ENCODE data around the gene PGF.

Gene PGF

GRCh38 chr14:75002392-75003249 lies 47.2 kb upstream of the PGF start, which contains the start of gene EIF2B2:
Gene EIF2B2, plus strand, starts transcription at chr14:75002921. Its CDS starts 70 bp downstream, at chr14:75002991.
- ChIA-PET POLR2A (interaction anchor here (0.5 to 1.7 kb wide), 5 partner anchors 16 to 101 kb away, joined by 3 to 6 read pairs (median 5); partner anchors contain the start of genes PGF and RPS6KL1), CTCF (interaction anchor here (1.0 to 2.7 kb wide), 3 partner anchors 56 to 63 kb away, joined by 3 to 10 read pairs (median 3); no protein-coding TSS in a partner anchor)
- H3K36me3 ChIP-seq (ENCODE audit: control insufficient read depth in 2 of 2, insufficient read depth in 1 of 2, low read length in 2 of 2), result peaks cover 28 to 38% of the 10 kb centered on the region in 2 experiments
- peak; percentile 54 for TF ChIP-seq GLIS2 (tag by site-specific recombination; IDR thresholded peaks at IDR 0.05)
- peak; percentile 93 for TF ChIP-seq ZBTB11 (tag by site-specific recombination; conservative IDR thresholded peaks at IDR 0.05; ENCODE audit: low read depth)
- TF ChIP-seq ZNF19 (tag by site-specific recombination; IDR thresholded peaks at IDR 0.05; ENCODE audit: low read depth), result no peak
- peak; percentile 14 for TF ChIP-seq ZSCAN30 (tag by site-specific recombination; IDR thresholded peaks at IDR 0.05)
- no peak for TF ChIP-seq HOXA7 (CRISPR knock-in tag; IDR thresholded peaks at IDR 0.05; ENCODE audit: borderline replicate concordance)
- no peak for TF ChIP-seq ZNF664 (tag by site-specific recombination; IDR thresholded peaks at IDR 0.05)
- TF ChIP-seq ZNF202 (tag by site-specific recombination; IDR thresholded peaks at IDR 0.05; ENCODE audit: borderline replicate concordance), result no peak
- TF ChIP-seq ZFP3 (tag by site-specific recombination; IDR thresholded peaks at IDR 0.05; ENCODE audit: low read depth), result no peak
- no peak for TF ChIP-seq ZFP37 (tag by site-specific recombination; IDR thresholded peaks at IDR 0.05)
- peak; percentile 9; the same call in 1 of the 2 replicates for TF ChIP-seq ZNF660 (tag by site-specific recombination; IDR thresholded peaks at IDR 0.05)
- TF ChIP-seq ZBTB26 (tag by site-specific recombination; optimal IDR thresholded peaks at IDR 0.05), result peak; percentile 78
- TF ChIP-seq ZNF704 (tag by site-specific recombination; IDR thresholded peaks at IDR 0.05), result peak; percentile 25; the same call in 1 of the 2 replicates
- TF ChIP-seq SP2 (tag by site-specific recombination; IDR thresholded peaks at IDR 0.05), result peak; percentile 95
- no peak for TF ChIP-seq GFI1B (tag by site-specific recombination; IDR thresholded peaks at IDR 0.05)
- peak; percentile 41; the same call in 1 of the 2 replicates for TF ChIP-seq EGR2 (tag by site-specific recombination; IDR thresholded peaks at IDR 0.05; ENCODE audit: low read depth)
- no peak for TF ChIP-seq ZFP41 (tag by site-specific recombination; IDR thresholded peaks at IDR 0.05; ENCODE audit: borderline replicate concordance)
- TF ChIP-seq FEZF1 (tag by site-specific recombination; IDR thresholded peaks at IDR 0.05), result peak; percentile 35; the same call in 1 of the 2 replicates
- 0 out of 2 replicates have a peak, but pooled peaks have one; percentile 53 for TF ChIP-seq ZXDB (tag by site-specific recombination; IDR thresholded peaks at IDR 0.05)
- no peak for TF ChIP-seq KLF10 (tag by site-specific recombination; IDR thresholded peaks at IDR 0.05)
- TF ChIP-seq TRIM28 (IDR thresholded peaks at IDR 0.05; ENCODE audit: borderline replicate concordance, low read length), result no peak
- TF ChIP-seq ZNF621 (tag by site-specific recombination; IDR thresholded peaks at IDR 0.05), result no peak
- no peak for TF ChIP-seq ZNF473 (tag by site-specific recombination; IDR thresholded peaks at IDR 0.05)
- no peak for TF ChIP-seq ZNF624 (tag by site-specific recombination; IDR thresholded peaks at IDR 0.05)
- peak; percentile 77 for TF ChIP-seq SP3 (tag by site-specific recombination; IDR thresholded peaks at IDR 0.05)
- no peak for TF ChIP-seq MZF1 (tag by site-specific recombination; IDR thresholded peaks at IDR 0.05; ENCODE audit: borderline replicate concordance)
- TF ChIP-seq ZNF76 (tag by site-specific recombination; IDR thresholded peaks at IDR 0.05; ENCODE audit: borderline replicate concordance, low read depth), result 0 out of 2 replicates have a peak, but pooled peaks have one; percentile 29
- no peak for TF ChIP-seq ZNF138 (tag by site-specific recombination; IDR thresholded peaks at IDR 0.05; ENCODE audit: borderline replicate concordance)
- peak; percentile 65; the same call in 1 of the 2 replicates for TF ChIP-seq ZEB2 (tag by site-specific recombination; IDR thresholded peaks at IDR 0.05)
- TF ChIP-seq PRDM10 (tag by site-specific recombination; IDR thresholded peaks at IDR 0.05), result peak; percentile 75

More at GRCh38 chr14:75002392-75003249, 47.2 kb upstream of the PGF start, which contains the start of gene EIF2B2:
- H3K27ac ChIP-seq (ENCODE audit: extremely low read depth, low read depth, low read length), result peak within 1 kb of the TSS; percentile 55
- peak within 1 kb of the TSS; percentile 83 for H3K4me3 ChIP-seq (ENCODE audit: low read depth, low read length)
- H3K4me1 ChIP-seq (ENCODE audit: control insufficient read depth, insufficient read depth, low read length), result no peaks in the 10 kb centered on the region
- no peaks in the 10 kb centered on the region for H3K9me3 ChIP-seq (ENCODE audit: control insufficient read depth, insufficient read depth, low read depth, low read length)
